ENCODE measurements around the gene MGME1.
"Not testable (repeated sequence)": the region's sequence is repeated elsewhere in the genome, so short reads cannot be mapped to it uniquely, and the experiment has no call there.

GRCh38 chr20:17960400-17960885, 8.4 kb upstream of the MGME1 start:
- not testable (repeated sequence) for TF ChIP-seq CTCF (conservative IDR thresholded peaks at IDR 0.05); EZH2 (IDR thresholded peaks at IDR 0.05; ENCODE audit: low read depth)
